GM12878 (cell line): Measurements from ENCODE around the gene TYRP1. TPM values are rescaled to one million over a fixed set of nuclear protein-coding genes. Genes with fewer than 3 reads are reported as not detected.

Experiments
- ATAC-seq: fragments of 200-7000 bp; cut with Tn5 transposase; 3 replicates; pipeline ENCODE4 v1.9.1; 2020; ENCODE audit warnings: mild to moderate bottlenecking, moderate library complexity
- BruUV-seq: library from RNA; stranded (reverse); fragments of 400-500 nt; replicated peaks from 2 replicates; lab custom pipeline; 2021; lab: Mats Ljungman, UMichigan
- CTCF ChIA-PET: fragments of 300-600 bp; sonication (Branson Sonifier 250); formaldehyde crosslinking; extraction: SDS; loops from one replicate; lab custom pipeline; 2021; ENCODE audit warnings: inconsistent platforms; lab: Yijun Ruan, JAX
- POLR2A ChIA-PET: fragments of 350-600 bp; formaldehyde crosslinking; extraction: SDS; loops from one replicate; lab custom pipeline; 2021; ENCODE audit warnings: inconsistent platforms; lab: Charles Lee
- RAD21 ChIA-PET: fragments of 300-600 bp; sonication (Branson Sonifier 250); formaldehyde crosslinking; loops from one replicate; lab custom pipeline; 2023; ENCODE audit warnings: antibody characterized with exemption; ENCODE audit not compliant: unreplicated experiment; lab: Charles Lee
- SMC1A ChIA-PET: fragments of 300-600 bp; sonication (Branson Sonifier 250); formaldehyde crosslinking; loops from one replicate; lab custom pipeline; 2023; ENCODE audit not compliant: unreplicated experiment, uncharacterized antibody; lab: Charles Lee
- DNase-seq: peaks from one replicate; pipeline ENCODE4 v3.0.0-alpha.2; 2011; ENCODE audit warnings: low read depth, low spot score
- FAIRE-seq: peaks from 3 replicates; lab custom pipeline; 2011; peaks lifted over from hg19 to GRCh38; lab: Jason Lieb, UNC
- H2AFZ ChIP-seq: 2 replicates; pipeline ENCODE4 v1.6.0; 2011; ENCODE audit warnings: low read depth, low read length, control low read depth; ENCODE audit not compliant: control insufficient read depth
- H3K27ac ChIP-seq: 2 replicates; pipeline ENCODE4 v1.5.1; 2011; ENCODE audit warnings: control low read depth; ENCODE audit not compliant: control insufficient read depth, insufficient read depth
- H3K27me3 ChIP-seq, 2 experiments: replicated peaks in 1 of 2; 2 replicates each; pipeline versions ENCODE4 v1.6.0 to v1.6.1; 2011; ENCODE audit warnings: low read length in 1 of 2; ENCODE audit not compliant: control insufficient read depth in 2 of 2, insufficient read depth in 2 of 2
- H3K36me3 ChIP-seq, 2 experiments: 2 replicates each; pipeline ENCODE4 v1.5.1; 2011; ENCODE audit warnings: low read length in 1 of 2; ENCODE audit not compliant: control insufficient read depth in 2 of 2, insufficient read depth in 2 of 2
- H3K4me1 ChIP-seq: 2 replicates; pipeline ENCODE4 v1.6.1; 2011; ENCODE audit warnings: mild to moderate bottlenecking, low read length, moderate library complexity, mixed read lengths; ENCODE audit not compliant: control insufficient read depth, insufficient read depth
- H3K4me2 ChIP-seq: 2 replicates; pipeline ENCODE4 v1.6.0; 2011; ENCODE audit warnings: control low read depth; ENCODE audit not compliant: control insufficient read depth, insufficient read depth
- H3K4me3 ChIP-seq: fragments of 200-600 bp; sonication (generic); 2 replicates; pipeline ENCODE4 v1.5.1; 2016
- H3K79me2 ChIP-seq: 2 replicates; pipeline ENCODE4 v1.6.0; 2011; ENCODE audit warnings: low read length; ENCODE audit not compliant: control insufficient read depth, insufficient read depth
- H3K9ac ChIP-seq: 2 replicates; pipeline ENCODE4 v1.8.0; 2011; ENCODE audit warnings: low read length, control low read depth, mixed read lengths; ENCODE audit not compliant: control insufficient read depth, insufficient read depth
- H3K9me3 ChIP-seq: replicated peaks from 3 replicates; pipeline ENCODE4 v1.5.1; 2011; ENCODE audit warnings: mild to moderate bottlenecking, low read length; ENCODE audit not compliant: control insufficient read depth, insufficient read depth
- H4K20me1 ChIP-seq: 2 replicates; pipeline ENCODE4 v1.6.0; 2011; ENCODE audit not compliant: control insufficient read depth, insufficient read depth
- BHLHE40 ChIP-seq, 2 experiments: fragments of 450-650 bp in 1 of 2; IDR thresholded peaks; 2 replicates each; pipeline ENCODE4 v1.6.1; 2011 to 2017; ENCODE audit warnings: low read depth in 2 of 2, borderline replicate concordance in 1 of 2, improper control_type of control experiment in 1 of 2, low read length in 1 of 2, mild to moderate bottlenecking in 1 of 2
- BRCA1 ChIP-seq: IDR thresholded peaks from 2 replicates; pipeline ENCODE4 v1.6.1; 2011; ENCODE audit warnings: low read depth, low read length, improper control_type of control experiment
- CBX5 ChIP-seq: sonication (generic); IDR thresholded peaks from 2 replicates; pipeline ENCODE4 v1.6.1; 2016; ENCODE audit warnings: low read depth, moderate library complexity, mild to moderate bottlenecking, inconsistent platforms
- CHD1 ChIP-seq: IDR thresholded peaks from 2 replicates; pipeline ENCODE4 v1.6.1; 2012; ENCODE audit warnings: low read depth, low read length, improper control_type of control experiment
- EGR1 ChIP-seq, 2 experiments: IDR thresholded peaks; 1 replicate in 1 of 2; 2 replicates in 1 of 2; pipeline ENCODE4 v1.6.1; 2011 to 2012; ENCODE audit warnings: low read depth in 2 of 2, low read length in 2 of 2, borderline replicate concordance in 1 of 2, mild to moderate bottlenecking in 1 of 2, moderate library complexity in 1 of 2
- EP300 ChIP-seq, 2 experiments: fragments of 150-350 bp in 1 of 2; IDR thresholded peaks; 2 replicates each; pipeline ENCODE4 v1.6.1; 2011 to 2012; ENCODE audit warnings: low read depth in 2 of 2, low read length in 2 of 2, borderline replicate concordance in 1 of 2, improper control_type of control experiment in 1 of 2, inconsistent platforms in 1 of 2; ENCODE audit not compliant: control insufficient read depth in 1 of 2
- IKZF2 ChIP-seq, 2 experiments: fragments of 450-650 bp; IDR thresholded peaks; 2 replicates each; pipeline ENCODE4 v1.6.1; 2017; ENCODE audit warnings: mild to moderate bottlenecking in 2 of 2, moderate library complexity in 2 of 2
- PML ChIP-seq: IDR thresholded peaks from 2 replicates; pipeline ENCODE4 v1.6.1; 2012; ENCODE audit warnings: low read length, inconsistent platforms
- SMAD5 ChIP-seq: IDR thresholded peaks from 2 replicates; pipeline ENCODE4 v1.6.1; 2016; ENCODE audit warnings: antibody characterized with exemption, low read depth
- SP1 ChIP-seq: IDR thresholded peaks from one replicate; pipeline ENCODE4 v1.6.1; 2011; ENCODE audit warnings: low read depth, low read length
- SRF ChIP-seq, 2 experiments: IDR thresholded peaks; 2 replicates each; pipeline ENCODE4 v1.6.1; 2011; ENCODE audit warnings: low read depth in 2 of 2, low read length in 2 of 2, mild to moderate bottlenecking in 1 of 2, moderate library complexity in 1 of 2
- TARDBP ChIP-seq: IDR thresholded peaks from 2 replicates; pipeline ENCODE4 v1.6.1; 2016; ENCODE audit warnings: borderline replicate concordance
- WRNIP1 ChIP-seq: IDR thresholded peaks from 2 replicates; pipeline ENCODE4 v1.6.1; 2011; ENCODE audit warnings: low read depth, low read length, improper control_type of control experiment, borderline replicate concordance
- ZNF384 ChIP-seq: IDR thresholded peaks from 2 replicates; pipeline ENCODE4 v1.6.1; 2012; ENCODE audit warnings: low read depth, mild to moderate bottlenecking, low read length, improper control_type of control experiment, borderline replicate concordance
- in situ Hi-C: fragments of 300-500 bp; cut with MboI; formaldehyde crosslinking; loops from 9 replicates; pipeline ENCODE4 v1.14.3; 2018; ENCODE audit warnings: mixed read lengths
- intact Hi-C: fragments of 100-400 bp; cut with micrococcal nuclease; formaldehyde crosslinking; loops from one replicate; pipeline ENCODE4 v1.14.2; 2022; ENCODE audit not compliant: unreplicated experiment
- polyA plus RNA-seq, 11 experiments: library from polyadenylated mRNA; depleted of rRNA in 4 of 11; unstranded in 6 of 11; stranded (reverse) in 5 of 11; fragments of >200 nt; fragmentation: Nextera tagmentation in 4 of 11; fragmentation: Illumina TruSeq in 1 of 11; extraction: Ambion mirVana in 4 of 11; extraction: Trizol in 1 of 11; gene quantifications; 1 replicate in 1 of 11; 2 replicates in 10 of 11; pipeline versions ENCODE4 v1.2.1 to v1.2.3, GENCODE V29; 2011 to 2016; ENCODE audit warnings: inconsistent platforms in 2 of 11, missing spikeins in 2 of 11, low read depth in 1 of 11
- total RNA-seq, 4 experiments: library from RNA; depleted of rRNA in 3 of 4; stranded (reverse); fragments of >200 nt in 3 of 4; fragmentation: Illumina TruSeq in 1 of 4; extraction: Trizol in 1 of 4; gene quantifications; 2 replicates each; pipeline versions ENCODE4 v1.2.1 to v1.2.3, GENCODE V29; 2013 to 2021
- TF ChIP-seq, protein P1 (sequence below): fragments of 150-350 bp; IDR thresholded peaks from 2 replicates; pipeline ENCODE4 v1.6.1; 2016; ENCODE audit warnings: low read depth, low read length
- TF ChIP-seq, protein P2 (sequence below), 3 experiments: IDR thresholded peaks in 2 of 3; conservative IDR thresholded peaks in 1 of 3; 2 replicates each; pipeline ENCODE4 v1.5.1; 2011; ENCODE audit warnings: low read depth in 3 of 3, low read length in 3 of 3, mild to moderate bottlenecking in 3 of 3, control low read depth in 2 of 3, moderate library complexity in 2 of 3, inconsistent platforms in 1 of 3, mixed read lengths in 1 of 3; ENCODE audit not compliant: control insufficient read depth in 2 of 3, insufficient read depth in 1 of 3; ENCODE audit errors: extremely low read depth in 1 of 3

The TYRP1 gene
- total and polyA plus RNA-seq, 10 of the 15 experiments (the other 5 are each of a cell fraction or from before 2014, with no cell fraction given): 0.01 TPM; not detected in 9

DNA sequence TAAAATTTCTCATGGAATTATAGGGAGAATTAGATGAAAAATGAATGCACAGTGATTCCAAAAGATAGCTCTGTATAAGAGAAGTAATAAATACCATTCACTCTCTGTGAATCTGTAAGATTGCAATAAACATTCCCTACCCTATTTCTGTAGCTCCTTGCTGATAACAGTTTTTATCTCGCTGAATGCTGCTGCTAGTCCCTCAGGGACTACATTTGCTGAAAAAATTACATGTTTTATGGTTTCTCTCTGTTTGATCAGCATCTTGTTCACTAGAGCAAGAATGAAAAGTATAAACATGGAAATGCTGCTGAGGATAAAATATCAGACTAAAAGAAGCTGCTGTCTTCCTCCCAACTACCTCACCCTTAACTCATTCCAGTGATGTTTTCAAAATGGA is 44.3 kb upstream of the TYRP1 start (continued):
- TF ChIP-seq, protein P1, sequence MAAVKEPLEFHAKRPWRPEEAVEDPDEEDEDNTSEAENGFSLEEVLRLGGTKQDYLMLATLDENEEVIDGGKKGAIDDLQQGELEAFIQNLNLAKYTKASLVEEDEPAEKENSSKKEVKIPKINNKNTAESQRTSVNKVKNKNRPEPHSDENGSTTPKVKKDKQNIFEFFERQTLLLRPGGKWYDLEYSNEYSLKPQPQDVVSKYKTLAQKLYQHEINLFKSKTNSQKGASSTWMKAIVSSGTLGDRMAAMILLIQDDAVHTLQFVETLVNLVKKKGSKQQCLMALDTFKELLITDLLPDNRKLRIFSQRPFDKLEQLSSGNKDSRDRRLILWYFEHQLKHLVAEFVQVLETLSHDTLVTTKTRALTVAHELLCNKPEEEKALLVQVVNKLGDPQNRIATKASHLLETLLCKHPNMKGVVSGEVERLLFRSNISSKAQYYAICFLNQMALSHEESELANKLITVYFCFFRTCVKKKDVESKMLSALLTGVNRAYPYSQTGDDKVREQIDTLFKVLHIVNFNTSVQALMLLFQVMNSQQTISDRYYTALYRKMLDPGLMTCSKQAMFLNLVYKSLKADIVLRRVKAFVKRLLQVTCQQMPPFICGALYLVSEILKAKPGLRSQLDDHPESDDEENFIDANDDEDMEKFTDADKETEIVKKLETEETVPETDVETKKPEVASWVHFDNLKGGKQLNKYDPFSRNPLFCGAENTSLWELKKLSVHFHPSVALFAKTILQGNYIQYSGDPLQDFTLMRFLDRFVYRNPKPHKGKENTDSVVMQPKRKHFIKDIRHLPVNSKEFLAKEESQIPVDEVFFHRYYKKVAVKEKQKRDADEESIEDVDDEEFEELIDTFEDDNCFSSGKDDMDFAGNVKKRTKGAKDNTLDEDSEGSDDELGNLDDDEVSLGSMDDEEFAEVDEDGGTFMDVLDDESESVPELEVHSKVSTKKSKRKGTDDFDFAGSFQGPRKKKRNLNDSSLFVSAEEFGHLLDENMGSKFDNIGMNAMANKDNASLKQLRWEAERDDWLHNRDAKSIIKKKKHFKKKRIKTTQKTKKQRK: no peak
- TF ChIP-seq, all 136 proteins: peak for 0

DNA sequence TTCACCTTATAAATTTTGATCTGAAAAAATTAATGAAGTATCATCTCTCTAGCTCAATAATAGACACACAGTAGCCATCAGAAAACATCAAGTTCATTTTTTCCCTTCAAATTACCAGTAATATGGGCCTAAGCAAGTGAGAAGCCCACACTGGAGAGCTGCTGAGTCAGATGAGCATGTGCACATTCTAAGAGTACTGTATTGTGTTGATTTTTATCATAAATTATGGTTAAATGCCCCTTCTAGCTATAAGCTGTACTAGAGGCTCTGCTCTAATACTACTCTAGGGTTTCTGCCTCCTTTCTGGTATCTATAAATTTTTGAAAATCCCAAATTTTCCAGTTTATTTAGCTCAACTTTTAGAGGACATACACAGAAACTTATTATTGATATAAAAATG is 42.1 kb upstream of the TYRP1 start:
- BruUV-seq: no TSS peak
- RAD21 ChIA-PET: no interaction called here

More for the DNA sequence above, 42.1 kb upstream of the TYRP1 start:
- TF ChIP-seq CHD1 (no peak), SRF (IDR thresholded peaks at IDR 0.05; ENCODE audit: low read depth in 2 of 2, low read length in 2 of 2) (no peak), WRNIP1 (no peak), SP1 (no peak), CBX5 (no peak), PML (no peak), IKZF2 (IDR thresholded peaks at IDR 0.05) (no peak), BHLHE40 (IDR thresholded peaks at IDR 0.05; ENCODE audit: borderline replicate concordance in 1 of 2, low read depth in 2 of 2, low read length in 1 of 2) (no peak), ZNF384 (no peak), TARDBP (no peak), EP300 (IDR thresholded peaks at IDR 0.05; ENCODE audit: borderline replicate concordance in 1 of 2, control insufficient read depth in 1 of 2, low read depth in 2 of 2, low read length in 2 of 2) (no peak), BRCA1 (no peak), EGR1 (IDR thresholded peaks at IDR 0.05; ENCODE audit: borderline replicate concordance in 1 of 2, low read depth in 2 of 2, low read length in 2 of 2) (no peak), SMAD5 (no peak)
- TF ChIP-seq, protein P2, sequence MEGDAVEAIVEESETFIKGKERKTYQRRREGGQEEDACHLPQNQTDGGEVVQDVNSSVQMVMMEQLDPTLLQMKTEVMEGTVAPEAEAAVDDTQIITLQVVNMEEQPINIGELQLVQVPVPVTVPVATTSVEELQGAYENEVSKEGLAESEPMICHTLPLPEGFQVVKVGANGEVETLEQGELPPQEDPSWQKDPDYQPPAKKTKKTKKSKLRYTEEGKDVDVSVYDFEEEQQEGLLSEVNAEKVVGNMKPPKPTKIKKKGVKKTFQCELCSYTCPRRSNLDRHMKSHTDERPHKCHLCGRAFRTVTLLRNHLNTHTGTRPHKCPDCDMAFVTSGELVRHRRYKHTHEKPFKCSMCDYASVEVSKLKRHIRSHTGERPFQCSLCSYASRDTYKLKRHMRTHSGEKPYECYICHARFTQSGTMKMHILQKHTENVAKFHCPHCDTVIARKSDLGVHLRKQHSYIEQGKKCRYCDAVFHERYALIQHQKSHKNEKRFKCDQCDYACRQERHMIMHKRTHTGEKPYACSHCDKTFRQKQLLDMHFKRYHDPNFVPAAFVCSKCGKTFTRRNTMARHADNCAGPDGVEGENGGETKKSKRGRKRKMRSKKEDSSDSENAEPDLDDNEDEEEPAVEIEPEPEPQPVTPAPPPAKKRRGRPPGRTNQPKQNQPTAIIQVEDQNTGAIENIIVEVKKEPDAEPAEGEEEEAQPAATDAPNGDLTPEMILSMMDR (IDR thresholded peaks at IDR 0.05 in 2 of 3, conservative IDR thresholded peaks at IDR 0.05 in 1 of 3; ENCODE audit: control insufficient read depth in 2 of 3, extremely low read depth in 1 of 3, insufficient read depth in 1 of 3, low read depth in 3 of 3, low read length in 3 of 3): no peak
- H3K4me3 ChIP-seq: no peak overlapping the region
- no peak overlapping the region for H2AFZ ChIP-seq
- in situ Hi-C loops: no loop called here
- H3K79me2 ChIP-seq: no peaks in the 10 kb centered on the region
- CTCF ChIA-PET: interaction anchor here (1.0 kb wide), 1 partner anchor 18 kb away, joined by 3 read pairs; no protein-coding TSS in a partner anchor
- H4K20me1 ChIP-seq: no peaks in the 10 kb centered on the region
- H3K36me3 ChIP-seq: no peaks in the 10 kb centered on the region
- no peak overlapping the region for H3K9ac ChIP-seq
- H3K27me3 ChIP-seq: no peaks in the 10 kb centered on the region
- SMC1A ChIA-PET: no interaction called here
- no peak for DNase-seq
- FAIRE-seq: no peak
- H3K27ac ChIP-seq: no peak overlapping the region
- POLR2A ChIA-PET: no interaction called here
- ATAC-seq: no peak
- H3K9me3 ChIP-seq: no peaks in the 10 kb centered on the region
- H3K4me2 ChIP-seq: no peak overlapping the region
- no peaks in the 10 kb centered on the region for H3K4me1 ChIP-seq
- intact Hi-C loops: no loop called here
